ENCODE data around the gene GRIK2. TPM values are rescaled to one million over a fixed set of nuclear protein-coding genes. Genes with fewer than 3 reads are reported as not detected.

GRIK2 gene
- total RNA-seq, 1 experiment from 2014 or later, result 6.6 TPM

GRCh38 chr6:101517632-101518031, 124.1 kb downstream of the GRIK2 start:
- H3K4me3 ChIP-seq (ENCODE audit: low read depth in 2 of 2, low read length in 2 of 2), result no peak overlapping the region
- in situ Hi-C loops (cut with HindIII; ENCODE audit: low pct_unique_long_range_greater_than_20kb, low sequenced_read_pairs), result no loop called here
- TF ChIP-seq TCF7L2 (IDR thresholded peaks at IDR 0.05; ENCODE audit: low read depth, low read length), result no peak
- TF ChIP-seq, protein P1, sequence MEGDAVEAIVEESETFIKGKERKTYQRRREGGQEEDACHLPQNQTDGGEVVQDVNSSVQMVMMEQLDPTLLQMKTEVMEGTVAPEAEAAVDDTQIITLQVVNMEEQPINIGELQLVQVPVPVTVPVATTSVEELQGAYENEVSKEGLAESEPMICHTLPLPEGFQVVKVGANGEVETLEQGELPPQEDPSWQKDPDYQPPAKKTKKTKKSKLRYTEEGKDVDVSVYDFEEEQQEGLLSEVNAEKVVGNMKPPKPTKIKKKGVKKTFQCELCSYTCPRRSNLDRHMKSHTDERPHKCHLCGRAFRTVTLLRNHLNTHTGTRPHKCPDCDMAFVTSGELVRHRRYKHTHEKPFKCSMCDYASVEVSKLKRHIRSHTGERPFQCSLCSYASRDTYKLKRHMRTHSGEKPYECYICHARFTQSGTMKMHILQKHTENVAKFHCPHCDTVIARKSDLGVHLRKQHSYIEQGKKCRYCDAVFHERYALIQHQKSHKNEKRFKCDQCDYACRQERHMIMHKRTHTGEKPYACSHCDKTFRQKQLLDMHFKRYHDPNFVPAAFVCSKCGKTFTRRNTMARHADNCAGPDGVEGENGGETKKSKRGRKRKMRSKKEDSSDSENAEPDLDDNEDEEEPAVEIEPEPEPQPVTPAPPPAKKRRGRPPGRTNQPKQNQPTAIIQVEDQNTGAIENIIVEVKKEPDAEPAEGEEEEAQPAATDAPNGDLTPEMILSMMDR (IDR thresholded peaks at IDR 0.05), result no peak
- ChIA-PET CTCF (no interaction called here), POLR2A (no interaction called here)
- no peaks in the 10 kb centered on the region for H3K27me3 ChIP-seq (ENCODE audit: control insufficient read depth, insufficient read depth, low read length)
- no peaks in the 10 kb centered on the region for H3K9me3 ChIP-seq (ENCODE audit: control insufficient read depth, insufficient read depth, low read depth, low read length)
- DNase-seq (ENCODE audit: low read depth, low spot score) (no peak), ATAC-seq (no peak)
- H3K27ac ChIP-seq (ENCODE audit: low read length), result no peak overlapping the region
- intact Hi-C loops (cut with micrococcal nuclease; ENCODE audit: unreplicated experiment), result no loop called here
- no TSS peak for BruUV-seq (replicated peaks)
- H3K4me1 ChIP-seq (ENCODE audit: control insufficient read depth, insufficient read depth, low read length), result no peaks in the 10 kb centered on the region
- no peaks in the 10 kb centered on the region; the same call in 1 of the 2 replicates for H3K36me3 ChIP-seq (ENCODE audit: control insufficient read depth, insufficient read depth, low read length)

GRCh38 chr6:101522254-101522653, 128.7 kb downstream of the GRIK2 start:
- intact Hi-C loops (cut with micrococcal nuclease; ENCODE audit: unreplicated experiment) (no loop called here), in situ Hi-C loops (cut with HindIII; ENCODE audit: low pct_unique_long_range_greater_than_20kb, low sequenced_read_pairs) (no loop called here)
- H3K36me3 ChIP-seq (ENCODE audit: control insufficient read depth, insufficient read depth, low read length), result no peaks in the 10 kb centered on the region; the same call in 1 of the 2 replicates
- CTCF ChIA-PET, result no interaction called here
- no TSS peak for BruUV-seq (replicated peaks)
- POLR2A ChIA-PET, result no interaction called here
- DNase-seq (ENCODE audit: low read depth, low spot score) (no peak), ATAC-seq (no peak)
- H3K27me3 ChIP-seq (ENCODE audit: control insufficient read depth, insufficient read depth, low read length), result no peaks in the 10 kb centered on the region
- H3K4me3 ChIP-seq (ENCODE audit: low read depth in 2 of 2, low read length in 2 of 2), result no peak overlapping the region
- no peaks in the 10 kb centered on the region for H3K9me3 ChIP-seq (ENCODE audit: control insufficient read depth, insufficient read depth, low read depth, low read length)
- no peaks in the 10 kb centered on the region for H3K4me1 ChIP-seq (ENCODE audit: control insufficient read depth, insufficient read depth, low read length)
- H3K27ac ChIP-seq (ENCODE audit: low read length), result no peak overlapping the region
- TF ChIP-seq SIN3A (IDR thresholded peaks at IDR 0.05; ENCODE audit: borderline replicate concordance, insufficient read depth, low read depth, low read length) (no peak), TCF7L2 (IDR thresholded peaks at IDR 0.05; ENCODE audit: low read depth, low read length) (no peak)
- TF ChIP-seq, protein P1 (IDR thresholded peaks at IDR 0.05), result no peak
- TF ChIP-seq, protein P2, sequence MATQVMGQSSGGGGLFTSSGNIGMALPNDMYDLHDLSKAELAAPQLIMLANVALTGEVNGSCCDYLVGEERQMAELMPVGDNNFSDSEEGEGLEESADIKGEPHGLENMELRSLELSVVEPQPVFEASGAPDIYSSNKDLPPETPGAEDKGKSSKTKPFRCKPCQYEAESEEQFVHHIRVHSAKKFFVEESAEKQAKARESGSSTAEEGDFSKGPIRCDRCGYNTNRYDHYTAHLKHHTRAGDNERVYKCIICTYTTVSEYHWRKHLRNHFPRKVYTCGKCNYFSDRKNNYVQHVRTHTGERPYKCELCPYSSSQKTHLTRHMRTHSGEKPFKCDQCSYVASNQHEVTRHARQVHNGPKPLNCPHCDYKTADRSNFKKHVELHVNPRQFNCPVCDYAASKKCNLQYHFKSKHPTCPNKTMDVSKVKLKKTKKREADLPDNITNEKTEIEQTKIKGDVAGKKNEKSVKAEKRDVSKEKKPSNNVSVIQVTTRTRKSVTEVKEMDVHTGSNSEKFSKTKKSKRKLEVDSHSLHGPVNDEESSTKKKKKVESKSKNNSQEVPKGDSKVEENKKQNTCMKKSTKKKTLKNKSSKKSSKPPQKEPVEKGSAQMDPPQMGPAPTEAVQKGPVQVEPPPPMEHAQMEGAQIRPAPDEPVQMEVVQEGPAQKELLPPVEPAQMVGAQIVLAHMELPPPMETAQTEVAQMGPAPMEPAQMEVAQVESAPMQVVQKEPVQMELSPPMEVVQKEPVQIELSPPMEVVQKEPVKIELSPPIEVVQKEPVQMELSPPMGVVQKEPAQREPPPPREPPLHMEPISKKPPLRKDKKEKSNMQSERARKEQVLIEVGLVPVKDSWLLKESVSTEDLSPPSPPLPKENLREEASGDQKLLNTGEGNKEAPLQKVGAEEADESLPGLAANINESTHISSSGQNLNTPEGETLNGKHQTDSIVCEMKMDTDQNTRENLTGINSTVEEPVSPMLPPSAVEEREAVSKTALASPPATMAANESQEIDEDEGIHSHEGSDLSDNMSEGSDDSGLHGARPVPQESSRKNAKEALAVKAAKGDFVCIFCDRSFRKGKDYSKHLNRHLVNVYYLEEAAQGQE (IDR thresholded peaks at IDR 0.05; ENCODE audit: insufficient read depth in 1 of 2, low read depth in 2 of 2, low read length in 1 of 2), result no peak

DNA sequence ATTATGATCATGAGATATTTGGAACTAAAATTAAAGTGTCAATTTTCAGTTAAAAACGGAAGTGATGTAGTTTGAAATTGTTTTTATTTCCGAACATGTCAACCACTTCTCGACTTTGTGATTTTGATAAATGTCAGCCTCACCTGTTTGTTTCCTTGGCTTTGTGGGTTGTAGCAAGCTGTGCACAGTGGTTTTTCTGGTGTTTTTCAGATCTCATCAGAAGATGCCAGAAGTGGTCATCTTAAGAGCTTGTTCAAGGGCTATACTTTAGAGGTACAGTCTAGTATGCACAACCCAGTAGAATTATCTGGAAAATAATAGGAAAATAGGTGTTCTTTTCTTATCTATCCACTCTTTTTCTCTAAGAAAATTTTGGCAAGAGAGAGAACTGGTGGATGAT, 134.0 kb downstream of the GRIK2 start:
- TF ChIP-seq SIN3A (IDR thresholded peaks at IDR 0.05; ENCODE audit: borderline replicate concordance, insufficient read depth, low read depth, low read length) (no peak), TCF7L2 (IDR thresholded peaks at IDR 0.05; ENCODE audit: low read depth, low read length) (no peak), POLR2AphosphoS5 (IDR thresholded peaks at IDR 0.05; ENCODE audit: low read depth, low read length) (no peak)
- TF ChIP-seq, protein P1 (IDR thresholded peaks at IDR 0.05), result no peak
- TF ChIP-seq, protein P2 (IDR thresholded peaks at IDR 0.05; ENCODE audit: insufficient read depth in 1 of 2, low read depth in 2 of 2, low read length in 1 of 2), result no peak
- ATAC-seq, result no peak
- Histone ChIP-seq H3K27me3 (ENCODE audit: control insufficient read depth, insufficient read depth, low read length) (no peaks in the 10 kb centered on the region), H3K4me1 (ENCODE audit: control insufficient read depth, insufficient read depth, low read length) (no peaks in the 10 kb centered on the region), H3K4me3 (ENCODE audit: low read depth in 2 of 2, low read length in 2 of 2) (no peak overlapping the region), H3K36me3 (ENCODE audit: control insufficient read depth, insufficient read depth, low read length) (no peaks in the 10 kb centered on the region), H3K9me3 (ENCODE audit: control insufficient read depth, insufficient read depth, low read depth, low read length) (no peaks in the 10 kb centered on the region), H3K27ac (ENCODE audit: low read length) (no peak overlapping the region)
- DNase-seq (ENCODE audit: low read depth, low spot score), result no peak
- intact Hi-C loops (cut with micrococcal nuclease; ENCODE audit: unreplicated experiment), result no loop called here
- BruUV-seq (replicated peaks), result no TSS peak
- CTCF ChIA-PET, result no interaction called here
- POLR2A ChIA-PET, result no interaction called here
- in situ Hi-C loops (cut with HindIII; ENCODE audit: low pct_unique_long_range_greater_than_20kb, low sequenced_read_pairs), result no loop called here
